WERI-Rb-1 (cell line): ENCODE results near the gene THBS2.

ENCODE experiments used
- DNase-seq: peaks from one replicate; pipeline ENCODE4 v3.0.0-alpha.2; 2020
- H3K27ac ChIP-seq: fragments of 250-450 bp; sonication (Bioruptor Pico); 2 replicates; pipeline ENCODE4 v1.5.1; 2020; ENCODE audit warnings: mild to moderate bottlenecking, moderate library complexity
- H3K27me3 ChIP-seq: fragments of 250-450 bp; sonication (Bioruptor Pico); 2 replicates; pipeline ENCODE4 v1.5.1; 2021; ENCODE audit warnings: mild to moderate bottlenecking, low read depth, moderate library complexity; ENCODE audit not compliant: insufficient read depth, severe bottlenecking
- H3K36me3 ChIP-seq: fragments of 250-450 bp; sonication (Bioruptor Pico); 2 replicates; pipeline ENCODE4 v1.5.1; 2020; ENCODE audit warnings: mild to moderate bottlenecking, moderate library complexity
- H3K4me3 ChIP-seq: 2 replicates; pipeline ENCODE4 v1.5.1; 2011; ENCODE audit warnings: low read depth, mild to moderate bottlenecking, control low read depth, low read length
- H3K9me3 ChIP-seq: fragments of 250-450 bp; sonication (Bioruptor Pico); 2 replicates; pipeline ENCODE4 v1.5.1; 2021; ENCODE audit warnings: mild to moderate bottlenecking, moderate library complexity; ENCODE audit not compliant: severe bottlenecking
- TF ChIP-seq, protein P1 (sequence below): IDR thresholded peaks from 2 replicates; pipeline ENCODE4 v1.5.1; 2011; ENCODE audit warnings: low read depth, mild to moderate bottlenecking, control low read depth, inconsistent platforms, low read length

The THBS2 gene

DNA sequence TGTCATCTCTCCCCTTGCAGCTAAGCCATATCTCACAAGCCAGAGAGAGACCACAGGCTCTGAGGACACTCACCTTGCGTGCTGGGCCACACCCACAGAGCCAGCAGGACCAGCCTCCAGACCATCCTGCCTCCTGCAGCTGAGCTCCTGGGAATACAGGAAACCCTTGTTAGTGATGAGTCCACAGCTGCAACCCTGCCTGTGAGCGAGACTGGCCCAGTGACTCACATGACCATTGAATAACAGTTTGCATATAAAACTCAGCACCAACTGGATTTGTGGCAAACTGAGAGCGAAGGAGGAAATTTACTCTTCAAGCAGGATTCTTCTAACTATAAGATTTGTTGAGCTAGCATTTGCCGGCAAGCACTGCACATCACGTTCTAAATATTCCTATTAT, 3.0 kb downstream of the THBS2 start:
- DNase-seq: no peak
- H3K27me3 ChIP-seq: no peaks in the 10 kb centered on the region
- H3K9me3 ChIP-seq: no peaks in the 10 kb centered on the region
- TF ChIP-seq, protein P1, sequence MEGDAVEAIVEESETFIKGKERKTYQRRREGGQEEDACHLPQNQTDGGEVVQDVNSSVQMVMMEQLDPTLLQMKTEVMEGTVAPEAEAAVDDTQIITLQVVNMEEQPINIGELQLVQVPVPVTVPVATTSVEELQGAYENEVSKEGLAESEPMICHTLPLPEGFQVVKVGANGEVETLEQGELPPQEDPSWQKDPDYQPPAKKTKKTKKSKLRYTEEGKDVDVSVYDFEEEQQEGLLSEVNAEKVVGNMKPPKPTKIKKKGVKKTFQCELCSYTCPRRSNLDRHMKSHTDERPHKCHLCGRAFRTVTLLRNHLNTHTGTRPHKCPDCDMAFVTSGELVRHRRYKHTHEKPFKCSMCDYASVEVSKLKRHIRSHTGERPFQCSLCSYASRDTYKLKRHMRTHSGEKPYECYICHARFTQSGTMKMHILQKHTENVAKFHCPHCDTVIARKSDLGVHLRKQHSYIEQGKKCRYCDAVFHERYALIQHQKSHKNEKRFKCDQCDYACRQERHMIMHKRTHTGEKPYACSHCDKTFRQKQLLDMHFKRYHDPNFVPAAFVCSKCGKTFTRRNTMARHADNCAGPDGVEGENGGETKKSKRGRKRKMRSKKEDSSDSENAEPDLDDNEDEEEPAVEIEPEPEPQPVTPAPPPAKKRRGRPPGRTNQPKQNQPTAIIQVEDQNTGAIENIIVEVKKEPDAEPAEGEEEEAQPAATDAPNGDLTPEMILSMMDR: no peak
- no peak overlapping the region for H3K27ac ChIP-seq
- no peak overlapping the region for H3K4me3 ChIP-seq
- no peaks in the 10 kb centered on the region for H3K36me3 ChIP-seq

DNA sequence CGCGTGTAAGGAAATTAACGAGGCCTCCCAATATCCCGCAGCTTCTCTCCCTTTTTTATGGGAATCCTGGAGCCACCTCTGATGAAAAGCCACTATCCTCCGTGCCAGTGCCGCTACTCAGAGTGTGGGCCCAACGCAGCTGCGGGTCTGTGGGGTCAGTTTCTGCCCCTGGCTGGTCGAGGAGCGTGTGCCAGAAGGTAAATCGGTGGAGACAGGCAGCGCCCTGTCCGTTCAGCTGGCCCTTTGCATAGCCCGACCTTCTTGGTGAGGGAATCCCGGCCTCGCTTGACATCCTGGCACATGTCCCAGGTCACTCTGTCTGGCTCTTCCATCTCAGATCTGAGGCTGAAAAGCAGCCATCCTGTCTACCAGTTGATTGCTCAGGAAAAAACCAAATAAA, 4.6 kb downstream of the THBS2 start:
- DNase-seq: no peak
- Histone ChIP-seq H3K27ac (no peak overlapping the region), H3K36me3 (no peaks in the 10 kb centered on the region), H3K27me3 (no peaks in the 10 kb centered on the region), H3K9me3 (no peaks in the 10 kb centered on the region), H3K4me3 (no peak overlapping the region)
- TF ChIP-seq, protein P1: no peak

DNA sequence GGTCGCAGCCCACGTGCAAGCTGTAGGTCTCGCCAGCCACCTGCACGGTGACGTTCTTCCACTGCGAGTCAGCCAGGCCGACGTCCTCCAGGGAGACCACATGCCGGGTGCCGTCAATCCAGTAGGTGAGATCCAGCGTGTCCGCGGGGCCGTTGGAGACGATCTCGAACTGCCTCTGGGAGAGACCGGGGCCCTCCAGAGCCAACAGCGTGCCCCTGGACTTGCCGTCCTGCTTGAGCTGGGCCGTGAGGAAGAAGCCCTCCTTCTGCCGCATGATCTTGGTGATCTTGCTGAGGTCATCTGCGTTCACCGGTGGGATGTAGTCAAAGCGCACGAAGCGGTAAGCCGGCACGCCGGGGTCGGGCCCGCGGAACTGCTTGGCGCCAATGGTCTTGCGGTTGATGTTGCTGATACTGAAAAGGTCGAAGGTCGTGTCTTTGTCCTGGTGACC, 5.1 kb downstream of the THBS2 start:
- TF ChIP-seq, protein P1: no peak
- no peak for DNase-seq
- Histone ChIP-seq H3K4me3 (no peak overlapping the region), H3K27me3 (no peaks in the 10 kb centered on the region), H3K36me3 (no peaks in the 10 kb centered on the region), H3K9me3 (no peaks in the 10 kb centered on the region), H3K27ac (no peak overlapping the region)

DNA sequence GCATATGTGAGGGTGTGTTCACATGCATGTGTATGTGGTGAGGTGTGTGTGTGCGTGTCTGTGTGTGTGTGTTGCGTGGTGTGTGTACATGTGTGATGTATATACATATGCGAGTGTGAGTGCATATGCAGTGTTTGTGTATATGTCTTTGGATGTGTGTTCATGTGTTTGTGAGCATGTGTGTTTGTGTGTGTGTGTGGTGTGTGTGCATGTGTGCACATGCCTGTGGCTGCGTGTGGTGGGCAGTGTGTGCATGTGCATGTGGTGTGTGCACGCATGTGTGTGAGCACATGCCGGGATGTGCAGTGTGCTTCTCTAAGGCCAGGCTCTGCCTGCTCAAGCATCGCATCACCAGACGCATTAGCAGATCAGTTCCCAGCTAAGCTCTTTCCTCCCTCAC, 5.7 kb downstream of the THBS2 start:
- no peak for DNase-seq
- Histone ChIP-seq H3K27me3 (no peaks in the 10 kb centered on the region), H3K4me3 (no peak overlapping the region), H3K27ac (no peak overlapping the region), H3K9me3 (no peaks in the 10 kb centered on the region), H3K36me3 (no peaks in the 10 kb centered on the region)
- TF ChIP-seq, protein P1: no peak

DNA sequence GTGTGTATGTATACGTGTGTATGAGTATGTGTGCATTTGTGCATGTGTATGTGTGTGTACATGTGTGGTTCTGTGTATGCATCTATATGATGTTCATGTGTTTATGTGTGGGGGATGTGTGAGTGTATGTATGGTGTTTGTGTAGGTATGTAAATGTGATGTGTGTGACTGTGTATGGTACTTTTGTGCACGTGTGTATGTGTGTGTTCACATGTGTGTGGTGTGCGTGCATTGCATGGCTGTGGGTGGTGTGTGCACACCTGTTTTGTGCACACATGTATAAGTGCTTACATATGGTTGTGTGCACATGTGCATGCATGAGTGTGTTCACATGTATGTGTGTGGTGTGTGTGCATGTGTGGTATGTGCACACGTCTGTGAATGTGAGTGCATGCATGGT, 6.2 kb downstream of the THBS2 start:
- H3K9me3 ChIP-seq: no peaks in the 10 kb centered on the region
- TF ChIP-seq, protein P1: no peak

DNA sequence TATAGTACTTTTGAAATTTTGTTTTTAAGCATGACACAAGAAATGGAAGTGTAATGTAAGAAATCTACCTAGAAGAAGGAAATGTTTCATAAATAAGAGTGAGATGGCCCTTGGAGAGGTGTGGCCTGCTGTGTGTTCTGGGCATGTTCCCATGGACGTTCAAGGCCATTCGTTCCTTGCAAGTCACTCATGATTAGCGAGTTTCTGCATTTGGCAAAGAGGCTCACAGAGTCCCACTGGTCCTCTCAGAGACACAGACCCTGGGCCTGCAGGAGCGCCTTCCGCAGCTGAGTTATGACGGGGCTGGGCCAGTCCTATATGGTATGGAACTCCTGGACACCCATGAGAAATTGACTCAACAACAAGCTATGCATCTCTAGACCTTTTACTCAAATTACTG, 7.2 kb downstream of the THBS2 start:
- H3K27me3 ChIP-seq: no peaks in the 10 kb centered on the region
- no peak overlapping the region for H3K4me3 ChIP-seq
- H3K9me3 ChIP-seq: no peaks in the 10 kb centered on the region
- TF ChIP-seq, protein P1: no peak
- DNase-seq: no peak
- no peak overlapping the region for H3K27ac ChIP-seq
- H3K36me3 ChIP-seq: no peaks in the 10 kb centered on the region

More for the DNA sequence above, 6.2 kb downstream of the THBS2 start:
- no peaks in the 10 kb centered on the region for H3K27me3 ChIP-seq
- H3K27ac ChIP-seq: no peak overlapping the region
- H3K4me3 ChIP-seq: no peak overlapping the region
- H3K36me3 ChIP-seq: no peaks in the 10 kb centered on the region
- no peak for DNase-seq
